Sciatic nerve (tissue), 2 donors: ENCODE data around the gene LRMDA. TPM values are rescaled to one million over a fixed set of nuclear protein-coding genes. Genes with fewer than 3 reads are reported as not detected.

Experiments
- ATAC-seq: fragments of 200-7000 bp; cut with Tn5 transposase; one replicate; pipeline ENCODE4 v1.9.1; 2020; ENCODE audit warnings: mild to moderate bottlenecking, moderate library complexity
- DNase-seq: peaks from one replicate; pipeline ENCODE4 v3.0.0-alpha.2; 2020; ENCODE audit warnings: low spot score
- intact Hi-C: fragments of 100-400 bp; cut with DNase I; formaldehyde crosslinking; loops from one replicate; pipeline ENCODE4 v1.14.2; 2022
- total RNA-seq: library from RNA; stranded (reverse); fragmentation: NEBNext Ultra II Directional; extraction: Animal tissue kit (Norgen Biotek cat#: 25700); gene quantifications from one replicate; pipeline ENCODE4 v1.2.1, GENCODE V29; 2021
- donor health status: DM: no; HTN: no; CAD: no.
- donor health status: DM: no; HTN: no; CAD: no.

Gene LRMDA
- total RNA-seq, 1 donor from 2014 or later = 16.6 TPM

- ATAC-seq = no peak
- DNase-seq = no peak
- intact Hi-C loops = no loop called here
Observed at GRCh38 chr10:75462865-75463264, 31.4 kb downstream of the LRMDA start.

DNA sequence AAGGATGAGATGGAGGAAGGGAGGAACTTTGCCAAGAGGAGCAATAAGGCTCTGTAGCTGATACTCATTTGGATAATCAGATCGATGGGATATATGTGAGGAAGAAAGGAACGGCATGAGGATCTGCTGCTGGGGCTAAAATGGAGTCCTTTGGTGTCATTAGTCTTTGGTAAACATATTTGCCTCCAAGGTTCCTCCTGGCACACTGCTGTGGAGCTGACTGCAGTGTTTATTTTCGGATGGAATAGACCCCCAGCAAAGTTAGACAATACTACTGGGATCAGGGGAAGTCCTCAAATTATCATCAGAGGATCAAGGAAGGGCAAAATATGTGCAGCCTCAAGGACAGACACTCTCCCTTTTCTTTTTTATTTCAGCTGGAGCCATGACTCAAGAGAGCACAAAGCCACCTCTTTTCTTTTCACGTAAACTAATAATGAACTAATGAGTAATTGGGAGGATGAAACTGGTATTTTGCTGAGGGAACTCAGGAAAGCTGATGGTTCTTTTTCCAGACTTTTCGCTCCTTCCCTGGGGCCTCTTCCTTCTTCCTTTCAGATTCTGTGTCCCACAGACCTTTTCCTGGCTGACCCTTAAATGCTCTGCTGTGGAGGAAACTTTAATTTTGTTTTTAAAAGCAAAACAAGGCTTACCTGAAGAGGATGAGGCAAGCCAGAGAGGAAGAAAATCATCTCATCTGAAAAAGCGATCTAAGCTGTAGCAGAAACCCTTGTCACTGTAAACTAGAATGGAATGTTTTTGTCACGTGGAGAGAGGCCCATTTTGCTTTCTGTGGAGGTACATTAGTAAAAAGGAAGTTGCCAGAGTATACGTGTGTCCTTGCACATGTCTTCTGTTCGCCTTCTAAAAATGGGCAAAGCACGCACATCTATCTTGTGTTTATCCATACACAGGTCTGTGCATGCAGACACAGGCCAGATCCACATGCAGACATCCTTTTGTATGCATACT is 33.3 kb downstream of the LRMDA start:
- DNase-seq = no peak
- intact Hi-C loops = no loop called here
- ATAC-seq = no peak

GRCh38 chr10:75465450-75465827 is 34.0 kb downstream of the LRMDA start:
- intact Hi-C loops = no loop called here
- DNase-seq (no peak), ATAC-seq (no peak)

DNA sequence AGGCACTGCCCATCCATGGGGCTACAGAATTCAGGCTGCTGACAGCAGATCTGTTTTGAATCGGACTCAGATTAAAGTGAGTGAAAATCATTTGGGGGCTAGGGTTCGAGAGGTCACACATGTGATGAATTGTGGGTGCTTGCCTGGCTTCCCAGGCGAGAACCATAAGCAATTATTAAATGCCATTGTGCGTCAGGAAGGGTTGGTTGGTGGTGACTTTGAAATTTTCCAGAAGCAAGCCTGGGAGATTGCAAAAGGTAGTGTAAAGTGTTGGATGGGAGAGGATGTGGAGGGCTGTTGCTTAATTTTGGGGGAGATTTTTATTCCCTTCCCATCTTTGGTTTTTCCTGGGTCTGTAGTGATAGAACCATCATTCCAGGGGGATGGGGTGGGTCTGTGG is 34.6 kb downstream of the LRMDA start:
- DNase-seq (no peak), ATAC-seq (no peak)
- intact Hi-C loops = no loop called here

DNA sequence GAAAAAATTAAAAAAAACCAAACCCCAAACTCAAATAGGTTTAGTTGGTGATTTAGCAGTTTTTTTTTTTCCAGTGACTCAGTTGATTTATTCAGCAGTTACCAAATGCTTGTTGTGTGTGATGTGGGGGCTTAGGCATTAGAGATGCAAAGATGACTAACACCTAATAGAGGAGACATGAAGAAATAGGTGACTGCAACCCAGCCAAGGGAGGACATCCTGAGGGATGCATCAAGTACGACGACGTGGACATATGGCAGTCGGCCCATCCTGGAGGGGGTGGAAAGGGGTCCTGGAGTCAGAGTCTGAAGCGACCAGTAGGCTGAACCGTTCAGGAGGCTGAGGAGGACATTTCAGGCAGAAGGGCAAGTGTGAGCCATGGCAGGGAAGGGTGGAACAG is 35.5 kb downstream of the LRMDA start:
- intact Hi-C loops = no loop called here
- ATAC-seq = no peak
- DNase-seq = no peak

DNA sequence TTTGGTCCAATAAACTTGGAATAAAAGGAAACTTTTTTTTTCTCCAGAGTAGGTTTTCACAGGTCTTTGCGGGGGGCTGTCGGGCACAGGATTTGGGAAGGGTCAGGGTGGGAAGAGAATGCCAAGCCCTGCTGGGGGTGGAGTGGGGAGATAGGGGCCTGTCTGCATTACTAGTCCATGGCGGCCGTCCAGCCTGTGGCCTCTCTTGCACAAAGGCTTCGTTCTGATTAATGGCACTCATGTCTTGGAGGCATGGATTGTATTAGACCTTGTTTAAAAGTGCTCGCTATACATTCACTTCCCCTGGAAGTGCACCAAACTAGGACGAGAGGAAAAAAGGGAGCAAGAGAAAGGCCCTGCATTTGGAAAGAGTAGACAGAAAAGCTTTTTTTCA is 37.2 kb downstream of the LRMDA start:
- ATAC-seq = peak; percentile 6
- DNase-seq = peak; percentile 63
- intact Hi-C loops = no loop called here

GRCh38 chr10:75469006-75469616 is 37.7 kb downstream of the LRMDA start:
- DNase-seq (no peak), ATAC-seq (peak; percentile 95)
- intact Hi-C loops = no loop called here

DNA sequence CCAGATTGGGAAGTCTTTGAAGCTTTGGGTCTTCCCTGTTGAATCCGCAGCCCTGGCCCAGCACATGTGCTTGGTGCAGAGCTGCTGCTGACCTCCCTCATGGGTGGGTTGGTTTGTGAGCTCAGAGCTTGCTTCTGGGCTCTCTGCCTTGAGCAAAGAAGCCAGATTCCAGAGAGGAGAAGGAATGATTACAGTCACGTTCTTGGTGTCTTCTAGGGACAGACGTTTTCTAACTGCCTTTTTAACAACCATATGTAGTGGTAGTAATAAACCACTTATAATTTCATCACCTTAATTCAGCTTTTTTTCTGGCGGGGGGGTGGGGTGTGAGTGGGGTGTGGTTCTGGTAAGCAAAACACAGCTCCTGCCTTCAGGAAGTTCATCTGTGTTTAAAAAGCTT is 39.5 kb downstream of the LRMDA start:
- ATAC-seq (peak; percentile 55), DNase-seq (no peak)
- intact Hi-C loops = no loop called here

DNA sequence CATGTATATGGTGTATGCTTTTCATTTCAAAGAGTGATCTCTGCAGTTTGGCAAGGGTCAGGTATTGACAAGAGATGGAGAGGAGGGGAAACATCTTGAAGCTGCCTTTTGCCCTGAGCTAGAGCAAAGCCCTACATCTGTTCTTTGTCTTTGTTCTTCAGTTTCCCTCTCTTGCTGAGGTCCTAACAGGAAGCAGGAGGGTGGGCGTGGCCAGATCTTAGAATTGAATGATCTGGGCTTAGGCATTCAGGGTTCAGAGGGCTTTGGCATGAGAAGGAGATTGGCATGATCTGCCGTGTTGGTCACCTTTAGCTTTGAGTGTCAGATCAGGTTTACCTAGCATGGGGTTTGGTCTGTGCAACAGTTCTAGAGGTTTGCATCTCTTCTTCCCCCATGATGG is 41.3 kb downstream of the LRMDA start:
- intact Hi-C loops = no loop called here
- DNase-seq (no peak), ATAC-seq (no peak)

DNA sequence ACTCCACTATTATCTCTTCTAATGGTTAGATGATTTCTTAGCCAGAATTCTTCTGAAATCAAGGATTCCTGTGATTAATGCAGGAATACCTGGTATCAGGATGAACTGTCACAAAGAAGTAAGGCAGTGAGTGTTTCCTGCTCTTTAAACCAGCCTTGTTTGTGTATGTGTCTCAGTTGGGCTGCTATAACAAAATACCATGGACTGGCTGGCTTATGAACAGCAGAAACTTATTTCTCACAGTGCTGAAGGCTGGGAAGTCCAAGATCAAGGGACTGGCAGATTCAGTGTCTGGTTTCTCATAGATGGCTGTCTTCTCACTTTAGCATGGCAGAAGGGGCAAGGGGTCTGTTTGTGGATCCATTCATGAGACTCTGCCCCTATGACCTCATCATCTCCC is 42.7 kb downstream of the LRMDA start:
- no peak for ATAC-seq
- DNase-seq = no peak
- intact Hi-C loops = no loop called here

DNA sequence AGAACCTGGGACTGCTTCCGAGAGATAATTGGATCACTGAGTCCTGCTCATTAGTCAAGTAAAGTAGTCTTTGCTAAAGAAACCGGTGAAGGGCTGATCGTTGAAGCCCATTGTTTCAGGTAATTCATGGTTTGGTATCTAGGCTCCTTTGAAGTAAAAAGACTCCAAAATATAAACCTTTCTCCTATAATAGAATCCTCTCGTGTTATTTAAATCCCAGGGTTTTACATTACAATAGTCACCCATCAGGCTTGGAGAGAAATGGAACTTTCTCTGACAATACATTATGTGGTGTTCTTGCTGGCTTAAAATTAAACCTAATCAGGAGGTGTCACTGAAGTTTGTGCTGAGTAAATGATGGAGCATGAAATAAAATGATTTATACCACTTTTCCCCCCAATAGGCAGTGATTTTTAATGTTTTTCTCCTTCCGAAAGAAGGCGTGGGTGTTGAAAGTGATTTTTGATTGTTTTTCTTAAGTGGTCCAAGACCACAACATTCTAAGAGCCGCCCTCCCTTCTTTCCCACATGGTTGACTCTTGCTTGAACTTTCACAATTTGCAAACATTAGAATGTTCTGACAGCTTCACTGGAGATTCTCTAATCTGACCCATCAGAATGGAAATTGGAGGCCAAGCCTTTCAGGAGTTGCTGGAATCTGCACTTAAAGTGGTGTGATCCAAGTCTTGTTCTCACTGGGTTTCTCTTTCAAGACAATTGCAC is 44.2 kb downstream of the LRMDA start:
- DNase-seq = no peak
- ATAC-seq = peak; percentile 91
- intact Hi-C loops = no loop called here

DNA sequence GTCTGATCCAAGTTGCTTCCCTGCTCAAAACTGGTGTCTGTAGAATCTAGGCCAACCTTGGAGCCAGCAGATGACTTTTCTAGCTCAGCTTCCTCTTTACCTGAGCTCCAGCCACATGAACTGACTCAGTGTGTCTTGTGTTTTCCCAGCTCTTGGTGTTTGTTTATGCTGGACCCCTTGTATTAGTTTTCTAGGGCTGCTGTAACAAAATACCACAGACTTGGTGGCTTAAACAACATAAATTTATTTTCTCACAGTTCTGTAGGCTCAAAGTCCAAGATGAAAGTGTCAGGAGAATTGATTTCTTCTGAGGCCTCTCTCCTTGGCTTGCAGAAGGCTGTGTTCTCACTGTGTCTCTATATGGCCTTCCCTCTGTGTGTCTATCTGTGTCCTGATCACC is 45.1 kb downstream of the LRMDA start:
- no peak for ATAC-seq
- no peak for DNase-seq
- intact Hi-C loops = no loop called here

- intact Hi-C loops = no loop called here
- DNase-seq (no peak), ATAC-seq (no peak)
Observed at GRCh38 chr10:75476985-75477384, 45.6 kb downstream of the LRMDA start.

DNA sequence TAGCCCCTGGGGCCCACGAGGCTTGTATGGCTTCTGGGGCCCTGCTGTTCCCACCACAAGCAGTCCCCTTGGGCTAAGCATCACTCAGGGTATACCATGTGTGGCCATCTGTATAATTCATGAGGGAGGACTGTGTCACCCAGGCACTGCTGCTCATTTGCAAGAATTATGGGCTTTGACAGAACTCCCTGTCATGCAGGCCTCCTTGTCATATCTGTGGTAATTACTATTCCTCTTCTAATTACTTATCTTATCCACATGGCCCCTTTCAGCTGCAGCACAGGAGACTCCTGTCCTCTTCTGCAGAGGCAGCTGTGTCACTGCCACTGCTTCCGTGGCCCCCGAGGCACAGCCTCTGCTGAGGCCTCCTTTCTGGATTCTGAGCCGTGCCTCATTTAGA is 46.3 kb downstream of the LRMDA start:
- DNase-seq = no peak
- no peak for ATAC-seq

DNA sequence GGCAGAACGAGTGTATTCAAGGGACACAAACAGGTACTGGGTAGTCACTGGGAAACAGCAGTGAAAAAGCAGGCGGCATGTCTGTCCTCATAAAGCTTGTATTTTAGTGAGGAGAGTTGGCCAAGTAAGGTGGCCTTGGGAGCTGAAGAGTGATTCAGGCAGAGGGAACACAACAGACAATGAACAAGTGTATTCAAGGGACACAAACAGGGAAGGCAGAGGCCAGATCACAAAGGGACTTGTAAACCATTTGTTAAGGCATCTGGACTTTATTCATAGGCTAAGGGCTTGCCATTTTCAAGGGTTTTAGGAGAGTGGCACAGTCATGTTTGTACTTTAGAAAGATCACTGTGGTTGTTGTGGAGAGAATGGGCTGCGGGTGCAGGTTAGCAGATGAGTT is 49.0 kb downstream of the LRMDA start:
- no peak for ATAC-seq
- intact Hi-C loops = no loop called here
- DNase-seq = no peak

More for the DNA sequence above, 46.3 kb downstream of the LRMDA start:
- intact Hi-C loops = no loop called here

DNA sequence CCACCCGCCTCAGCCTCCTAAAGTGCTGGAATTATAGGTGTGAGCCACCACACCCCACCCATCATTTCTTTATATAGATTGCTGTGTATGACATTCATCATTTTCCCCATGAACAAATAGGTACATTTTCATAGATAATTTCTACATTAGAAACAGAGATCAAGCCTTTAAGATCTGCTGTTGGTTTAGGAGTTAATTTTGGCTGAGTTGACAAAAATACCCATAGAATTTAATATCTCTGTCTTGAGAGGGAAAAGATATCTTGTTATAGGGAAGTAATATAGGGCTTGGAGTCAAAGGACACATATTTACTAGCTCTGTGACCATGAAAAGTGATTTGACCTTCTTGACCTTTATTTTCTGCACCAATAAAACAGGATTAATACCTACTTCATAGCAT is 51.8 kb downstream of the LRMDA start:
- intact Hi-C loops = no loop called here
- ATAC-seq = no peak
- no peak for DNase-seq

DNA sequence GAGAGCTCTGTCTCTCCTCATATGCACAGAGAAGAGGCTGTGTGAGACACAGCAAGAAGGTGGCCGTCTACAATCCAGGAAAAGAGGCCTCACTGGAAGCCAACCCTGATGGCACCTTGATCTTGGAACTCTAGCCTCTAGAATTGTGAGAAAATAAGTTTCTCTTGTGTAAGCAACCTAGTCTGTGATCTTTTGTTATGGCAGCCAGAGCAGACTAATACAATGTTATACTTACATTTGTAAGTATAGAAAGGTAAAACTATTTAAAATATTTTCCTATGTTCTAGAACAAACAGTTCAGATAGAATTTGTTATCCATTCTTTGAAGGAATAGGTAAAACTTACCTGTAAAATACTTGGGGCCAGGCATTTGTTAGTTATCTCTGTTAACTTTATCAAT is 53.3 kb downstream of the LRMDA start:
- intact Hi-C loops = no loop called here
- ATAC-seq = no peak
- DNase-seq = no peak

- intact Hi-C loops = no loop called here
- ATAC-seq = no peak
- no peak for DNase-seq
Observed at GRCh38 chr10:75486591-75486990, 55.2 kb downstream of the LRMDA start.

GRCh38 chr10:75487087-75487754 is 55.8 kb downstream of the LRMDA start:
- intact Hi-C loops = no loop called here
- ATAC-seq = no peak
- no peak for DNase-seq

DNA sequence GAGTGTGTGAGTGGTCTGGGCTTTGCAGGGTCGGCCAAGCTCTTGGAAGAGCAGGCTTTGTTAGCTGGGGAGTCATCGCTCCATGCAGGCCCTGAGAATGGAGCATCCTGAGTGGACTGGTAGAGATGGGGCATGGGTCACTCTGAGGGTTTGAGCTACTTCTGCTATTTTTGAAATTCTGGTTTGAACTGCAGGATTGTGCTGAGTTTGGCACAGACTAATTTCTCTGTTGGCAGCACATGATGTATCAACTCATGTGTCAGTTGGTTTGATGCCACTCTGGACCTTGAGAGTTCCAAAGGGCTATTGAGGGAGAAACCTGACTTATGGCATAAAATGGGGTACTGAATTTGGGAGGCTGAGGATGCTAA is 56.3 kb downstream of the LRMDA start:
- intact Hi-C loops = no loop called here
- ATAC-seq = no peak

More for the DNA sequence above, 56.3 kb downstream of the LRMDA start:
- no peak for DNase-seq
